GM12865 (cell line): Measurements from ENCODE around the gene RAPGEF5.

Experiments used
- DNase-seq: peaks from one replicate; pipeline ENCODE4 v3.0.0; 2010; ENCODE audit warnings: low read depth
- H3K4me3 ChIP-seq: 2 replicates; pipeline ENCODE4 v1.5.1; 2011; ENCODE audit warnings: mild to moderate bottlenecking, low read depth, low read length, control low read depth
- CTCF ChIP-seq: IDR thresholded peaks from 2 replicates; pipeline ENCODE4 v1.5.1; 2011; ENCODE audit warnings: low read length, control low read depth, low read depth, inconsistent platforms; ENCODE audit not compliant: insufficient read depth; ENCODE audit errors: missing control alignments

Gene RAPGEF5

GRCh38 chr7:22343071-22343470 is 13.9 kb downstream of the RAPGEF5 start:
- no peak for DNase-seq
- H3K4me3 ChIP-seq, result no peak overlapping the region
- no peak for TF ChIP-seq CTCF

GRCh38 chr7:22339725-22340390 is 17.1 kb downstream of the RAPGEF5 start:
- no peak for TF ChIP-seq CTCF
- DNase-seq, result no peak
- no peak overlapping the region for H3K4me3 ChIP-seq

GRCh38 chr7:22338877-22339276 is 18.1 kb downstream of the RAPGEF5 start:
- no peak overlapping the region for H3K4me3 ChIP-seq
- no peak for DNase-seq
- TF ChIP-seq CTCF, result no peak

- H3K4me3 ChIP-seq, result no peak overlapping the region
- no peak for DNase-seq
- no peak for TF ChIP-seq CTCF
Measured at GRCh38 chr7:22338411-22338810, 18.5 kb downstream of the RAPGEF5 start.

GRCh38 chr7:22333680-22334141 is 23.2 kb downstream of the RAPGEF5 start:
- no peak for DNase-seq
- no peak overlapping the region for H3K4me3 ChIP-seq
- no peak for TF ChIP-seq CTCF

- no peak overlapping the region for H3K4me3 ChIP-seq
- DNase-seq, result no peak
- no peak for TF ChIP-seq CTCF
Measured at GRCh38 chr7:22332461-22332870, 24.5 kb downstream of the RAPGEF5 start.

- no peak for TF ChIP-seq CTCF
- DNase-seq, result no peak
- H3K4me3 ChIP-seq, result no peak overlapping the region
Measured at GRCh38 chr7:22331704-22332103, 25.2 kb downstream of the RAPGEF5 start.
